GM12891 (cell line): Measurements from ENCODE around the gene ANKMY1.

ENCODE experiments used
- DNase-seq: peaks from one replicate; pipeline ENCODE4 v3.0.0; 2011; ENCODE audit warnings: low spot score; ENCODE audit not compliant: insufficient read length
- FAIRE-seq: peaks from 2 replicates; lab custom pipeline; 2011; peaks lifted over from hg19 to GRCh38; lab: Jason Lieb, UNC
- PAX5 ChIP-seq: IDR thresholded peaks from 2 replicates; pipeline ENCODE4 v1.6.1; 2011; ENCODE audit warnings: low read length, moderate library complexity, mild to moderate bottlenecking; ENCODE audit not compliant: insufficient read depth, severe bottlenecking
- POLR2A ChIP-seq: IDR thresholded peaks from 2 replicates; pipeline ENCODE4 v1.6.1; 2011; ENCODE audit warnings: low read depth, low read length, control low read depth
- POLR2AphosphoS5 ChIP-seq: IDR thresholded peaks from 2 replicates; pipeline ENCODE4 v1.6.1; 2011; ENCODE audit warnings: low read depth, low read length, control low read depth
- POU2F2 ChIP-seq: IDR thresholded peaks from 2 replicates; pipeline ENCODE4 v1.6.1; 2011; ENCODE audit warnings: low read depth, mild to moderate bottlenecking, control low read depth, low read length, moderate library complexity
- SPI1 ChIP-seq: IDR thresholded peaks from 2 replicates; pipeline ENCODE4 v1.6.1; 2011; ENCODE audit warnings: low read depth, low read length, control low read depth
- TAF1 ChIP-seq: IDR thresholded peaks from 2 replicates; pipeline ENCODE4 v1.6.1; 2011; ENCODE audit warnings: low read depth, low read length, control low read depth

The ANKMY1 gene

DNA sequence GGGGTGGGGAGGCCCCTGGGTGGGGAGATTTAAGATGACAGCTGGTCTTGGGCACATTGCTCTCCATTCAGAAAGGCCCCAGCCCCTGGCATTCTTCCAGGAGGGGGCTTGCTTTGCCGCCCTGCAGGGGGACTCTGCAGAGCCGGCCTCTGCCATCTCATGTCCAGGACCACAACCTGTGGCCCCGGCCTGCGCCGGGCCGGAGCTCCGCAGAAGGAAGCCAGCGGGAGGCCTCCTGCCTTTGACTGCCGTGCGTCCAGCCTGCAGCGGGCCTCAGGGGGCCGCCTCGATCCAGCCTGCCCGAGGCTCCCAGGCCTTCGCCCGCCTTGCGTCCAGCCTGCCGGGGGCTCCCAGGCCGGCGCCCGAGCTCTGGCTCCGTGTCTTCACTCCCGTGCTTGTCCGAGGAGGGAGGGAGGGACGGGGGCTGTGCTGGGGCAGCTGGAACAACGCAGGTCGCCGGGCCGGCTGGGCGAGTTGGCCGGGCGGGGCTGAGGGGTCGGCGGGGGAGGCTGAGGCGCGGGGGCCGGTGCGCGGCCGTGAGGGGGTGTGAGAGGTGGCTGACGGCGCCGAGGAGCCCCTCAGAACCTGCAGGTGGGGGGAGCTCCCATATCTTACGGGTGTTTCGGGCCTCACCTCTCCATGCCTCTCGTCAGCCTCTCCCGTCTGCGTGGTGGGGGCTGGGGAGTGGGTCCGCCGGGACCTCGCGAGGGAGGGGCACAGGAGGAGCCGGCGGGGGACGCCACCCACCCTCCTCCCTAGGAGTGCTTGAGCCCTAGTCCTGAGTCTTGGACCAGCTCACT is 101.9 kb downstream of the ANKMY1 start:
- FAIRE-seq (no peak), DNase-seq (no peak)
- TF ChIP-seq TAF1 (no peak), POLR2AphosphoS5 (no peak), SPI1 (no peak), POLR2A (no peak), PAX5 (no peak), POU2F2 (no peak)

DNA sequence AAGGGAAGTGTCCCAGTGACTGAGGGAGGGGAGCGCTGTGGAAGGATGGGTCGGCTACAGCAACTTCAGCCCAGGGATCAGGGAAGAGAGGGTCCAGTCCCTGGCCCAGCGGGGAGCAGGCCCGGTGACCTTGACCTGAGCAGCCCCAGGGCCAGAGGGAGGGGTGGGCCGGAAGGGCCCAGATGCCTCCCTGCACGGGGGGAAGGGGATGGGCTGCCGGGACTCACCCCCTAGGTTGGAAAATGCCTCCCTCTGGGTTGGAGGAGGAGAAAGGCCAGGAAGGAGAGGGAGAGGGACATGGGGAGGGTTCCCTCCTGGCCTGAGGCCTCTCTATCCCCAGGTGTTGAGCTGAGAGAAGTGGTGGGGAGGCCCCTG is 102.5 kb downstream of the ANKMY1 start:
- TF ChIP-seq PAX5 (no peak), SPI1 (no peak), POLR2AphosphoS5 (no peak), POU2F2 (no peak), TAF1 (no peak), POLR2A (no peak)
- DNase-seq (no peak), FAIRE-seq (no peak)

DNA sequence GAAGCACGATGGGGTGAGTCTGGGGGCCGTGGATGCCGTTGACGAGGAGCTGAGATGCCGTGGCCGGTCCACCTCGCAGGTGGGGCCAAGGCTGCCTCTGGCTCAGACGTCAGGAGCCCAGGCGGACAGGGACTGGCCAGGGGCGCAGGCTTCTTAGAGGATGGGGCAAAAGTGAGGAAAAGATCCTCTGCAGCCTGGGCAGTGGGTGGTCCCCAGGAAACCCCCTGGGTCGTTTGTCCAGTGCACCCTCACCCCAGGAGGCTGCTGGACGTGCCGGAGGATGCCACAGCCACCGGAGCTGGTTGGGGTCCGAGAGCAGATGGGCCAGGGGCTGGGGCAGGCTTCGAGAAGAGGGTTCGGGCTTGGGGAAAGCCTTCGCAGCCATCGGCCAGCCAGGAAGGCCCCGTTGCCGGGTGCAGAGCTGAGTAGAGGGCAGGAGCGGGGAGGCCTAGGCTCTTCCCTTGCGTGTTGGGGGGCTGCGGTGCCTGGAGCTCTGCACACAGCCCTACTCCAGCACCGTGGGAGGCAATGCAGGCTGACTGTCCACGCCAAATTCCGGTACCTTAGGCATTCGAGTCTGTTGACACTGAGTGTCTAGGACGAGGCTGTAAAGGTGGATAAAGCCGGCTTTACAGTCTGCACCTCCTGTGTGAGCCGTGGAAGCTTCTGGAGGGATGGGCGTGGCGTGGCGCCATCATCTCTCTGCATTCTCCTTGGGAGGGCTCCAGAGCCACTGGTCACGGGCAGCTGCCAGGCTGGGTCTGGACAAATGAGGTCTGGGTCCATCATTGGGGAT is 103.5 kb downstream of the ANKMY1 start:
- TF ChIP-seq SPI1 (no peak), TAF1 (no peak), PAX5 (no peak), POLR2A (no peak), POU2F2 (no peak), POLR2AphosphoS5 (no peak)
- FAIRE-seq (no peak), DNase-seq (no peak)

DNA sequence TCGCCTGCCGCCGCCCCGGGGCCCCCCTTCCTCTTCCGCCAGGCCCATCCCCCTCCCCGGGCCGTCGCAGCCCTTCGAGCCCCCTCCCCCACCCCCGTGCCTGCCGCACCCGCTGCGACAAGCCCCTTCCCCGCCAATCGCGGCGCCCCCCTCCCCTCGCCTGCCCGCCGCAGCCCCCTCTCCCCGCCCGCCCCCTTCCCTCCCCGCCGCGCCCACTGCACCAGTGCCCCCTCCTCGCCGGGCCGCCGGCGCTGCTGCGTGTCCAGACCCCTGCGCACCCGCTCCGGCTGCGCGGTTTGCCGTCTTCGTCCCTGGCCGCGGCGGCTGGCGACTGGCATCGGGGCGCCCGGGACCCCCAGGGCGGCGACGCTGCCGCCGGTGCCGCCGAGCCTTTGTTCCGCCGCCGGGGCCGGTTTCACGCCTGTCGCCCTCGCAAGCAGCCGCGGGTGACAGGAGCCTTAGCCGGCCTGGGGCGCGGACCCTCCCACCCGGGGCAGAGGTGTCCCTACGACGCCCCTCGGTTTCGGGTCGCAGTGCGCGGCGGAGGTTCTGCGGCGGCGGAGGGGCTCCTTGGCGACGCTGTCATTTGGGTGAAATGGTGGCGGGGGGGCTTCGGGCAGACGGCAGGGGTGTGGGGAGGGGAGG is 104.2 kb downstream of the ANKMY1 start:
- FAIRE-seq (no peak), DNase-seq (no peak)
- TF ChIP-seq PAX5 (no peak), TAF1 (no peak), SPI1 (no peak)

DNA sequence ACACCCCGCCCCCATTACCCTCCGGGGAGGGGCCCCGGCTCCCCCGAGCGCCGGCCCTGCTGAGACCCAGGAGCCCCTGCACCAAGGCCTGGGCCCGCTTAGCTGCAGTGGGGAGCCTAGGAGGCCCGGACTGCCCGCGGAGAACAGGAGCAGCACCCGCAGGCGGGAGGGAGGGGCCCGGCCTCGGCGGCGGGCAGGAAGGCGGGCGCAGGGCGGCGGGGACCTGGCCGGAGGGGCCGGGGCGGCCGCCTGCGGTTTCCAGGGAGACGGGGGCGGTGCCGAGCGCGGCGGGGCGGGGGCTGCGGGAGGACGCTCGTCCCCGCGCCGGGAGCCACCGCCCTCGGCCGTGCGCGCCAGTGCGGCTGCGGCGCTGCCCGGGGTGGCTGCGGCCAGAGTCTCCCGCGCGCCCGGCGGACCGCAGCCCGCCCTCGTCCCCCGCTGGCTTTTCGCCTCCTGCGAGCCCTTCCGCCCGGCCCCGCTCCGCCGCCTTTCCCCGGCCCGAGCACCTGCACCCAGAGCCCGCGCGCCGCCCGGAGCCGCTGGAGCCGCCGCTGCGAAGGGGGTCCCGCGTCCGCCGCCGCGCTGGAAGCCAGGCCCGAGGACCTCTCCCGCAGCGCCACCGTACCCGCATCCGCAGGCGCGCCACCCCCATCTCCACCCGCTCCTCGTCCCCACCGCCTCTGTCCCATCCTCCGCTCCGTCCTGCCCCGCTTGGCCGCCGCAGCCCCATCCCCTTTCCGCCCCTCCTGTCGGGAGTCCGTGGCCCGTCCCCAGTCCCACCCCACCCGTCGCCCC is 105.1 kb downstream of the ANKMY1 start:
- TF ChIP-seq POLR2AphosphoS5 (no peak), POU2F2 (no peak), SPI1 (no peak), TAF1 (no peak), PAX5 (no peak), POLR2A (no peak)
- FAIRE-seq (no peak), DNase-seq (peak; percentile 75)

DNA sequence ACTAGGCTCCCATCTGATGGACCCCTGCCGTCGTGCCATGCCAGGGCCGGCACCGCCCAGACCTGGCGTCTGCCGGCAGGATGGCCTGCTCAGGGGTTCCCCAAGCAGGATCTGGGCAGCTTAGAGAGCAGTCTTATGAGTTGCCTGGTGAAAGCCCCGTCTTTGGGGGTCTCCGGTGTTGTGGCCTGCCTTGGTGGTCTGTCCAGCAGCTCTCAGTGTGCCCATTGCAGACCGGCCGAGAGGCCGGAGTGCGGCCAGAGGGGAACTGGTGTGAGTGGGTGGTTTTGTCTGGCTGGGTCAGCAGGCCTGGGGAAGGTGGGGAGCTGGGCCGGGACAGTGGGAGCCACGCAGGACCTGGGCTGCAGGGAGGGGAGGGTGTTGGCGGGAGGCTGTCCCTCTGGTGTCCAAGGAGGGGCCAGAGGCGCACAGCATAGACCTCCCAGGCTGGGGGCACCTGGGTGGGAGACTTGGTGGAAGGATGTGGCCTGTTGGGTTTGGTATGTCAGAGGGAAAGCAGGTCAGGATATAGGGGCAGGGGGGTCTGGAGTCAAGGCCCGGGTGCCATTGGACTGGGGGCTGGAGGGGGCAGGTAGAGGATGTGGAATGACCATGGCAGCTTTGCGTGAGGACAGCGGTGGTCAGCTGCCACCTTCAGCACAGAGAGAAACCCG is 105.9 kb downstream of the ANKMY1 start:
- no peak for TF ChIP-seq PAX5
- no peak for TF ChIP-seq POLR2A
- TF ChIP-seq POU2F2, result no peak
- TF ChIP-seq TAF1, result no peak
- no peak for TF ChIP-seq POLR2AphosphoS5
- no peak for TF ChIP-seq SPI1
- FAIRE-seq, result no peak

DNA sequence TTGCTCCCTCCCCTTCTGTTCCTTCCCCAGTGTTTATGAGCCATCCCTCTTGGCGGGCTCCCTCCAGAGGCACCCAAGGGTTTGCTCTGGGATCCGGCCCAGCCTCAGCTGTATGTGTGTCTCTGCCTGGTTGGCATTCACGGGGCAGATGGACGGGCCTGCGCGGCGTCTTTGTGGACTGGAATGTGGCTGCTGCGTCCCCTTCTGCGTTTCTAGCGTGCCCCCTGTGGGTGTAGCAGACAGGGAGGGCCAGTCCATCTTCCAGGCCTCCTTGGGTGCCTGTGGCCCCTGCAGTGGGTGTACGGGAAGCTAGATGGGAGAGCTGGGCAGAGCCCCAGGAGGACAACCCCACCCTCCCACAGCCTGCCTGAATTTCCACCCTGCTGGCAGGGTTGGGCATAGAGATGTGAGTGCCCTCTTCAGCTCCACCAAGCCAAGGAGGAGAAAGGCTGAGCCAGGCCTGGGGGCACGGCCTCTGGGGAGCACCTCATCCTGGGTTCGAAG is 106.6 kb downstream of the ANKMY1 start:
- DNase-seq, result no peak
- FAIRE-seq, result no peak
- TF ChIP-seq POU2F2 (no peak), POLR2AphosphoS5 (no peak), PAX5 (no peak), POLR2A (no peak), TAF1 (no peak), SPI1 (no peak)

More for the DNA sequence above, 105.9 kb downstream of the ANKMY1 start:
- DNase-seq, result no peak

DNA sequence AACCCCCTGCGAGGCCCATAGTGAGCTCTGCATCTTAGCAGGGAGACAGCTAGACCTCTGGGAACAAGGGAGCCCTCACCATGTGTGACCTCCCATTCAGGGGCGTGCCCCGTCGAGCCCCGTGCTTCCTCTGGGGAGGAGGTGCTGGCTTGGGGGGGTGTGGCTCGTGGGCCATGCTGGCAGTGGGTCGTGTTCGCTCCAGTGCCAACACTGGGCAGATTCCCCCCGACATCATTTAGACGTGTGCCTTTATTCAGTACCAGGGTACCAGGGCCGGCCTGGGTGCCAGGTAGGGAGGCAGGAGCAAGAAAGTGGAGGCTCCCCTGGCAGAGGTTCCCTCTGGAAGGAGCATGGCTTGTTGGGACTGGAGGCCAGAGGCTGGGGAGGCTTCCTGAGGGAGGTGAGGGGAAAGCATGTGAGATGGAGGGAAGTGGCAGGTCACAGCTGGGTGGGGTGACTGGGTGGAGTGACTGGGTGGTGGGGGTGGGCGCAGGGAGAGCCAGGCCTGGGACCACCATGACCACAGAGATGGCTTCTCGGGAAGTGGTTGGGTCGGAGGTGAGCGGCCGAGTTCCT is 107.2 kb downstream of the ANKMY1 start:
- DNase-seq (no peak), FAIRE-seq (no peak)
- TF ChIP-seq PAX5, result no peak
- no peak for TF ChIP-seq SPI1
- no peak for TF ChIP-seq POU2F2
- TF ChIP-seq POLR2A, result no peak
- no peak for TF ChIP-seq TAF1
- no peak for TF ChIP-seq POLR2AphosphoS5
